Ureter (tissue), 1 donor: ENCODE results near the gene SLC25A30. TPM values are rescaled to one million over a fixed set of nuclear protein-coding genes. Genes with fewer than 3 reads are reported as not detected.
"Not testable (repeated sequence)": the region's sequence is repeated elsewhere in the genome, so short reads cannot be mapped to it uniquely, and the experiment has no call there.

Experiments
- DNase-seq: peaks from one replicate; pipeline ENCODE4 v3.0.0-alpha.2; 2020; ENCODE audit warnings: low spot score
- total RNA-seq: library from RNA; stranded (reverse); gene quantifications from one replicate; pipeline ENCODE4 v1.2.4, GENCODE V29; 2023
- donor health status: DM: yes; HTN: yes; CAD: no.

Gene SLC25A30
- total RNA-seq, 1 donor from 2014 or later = 16.8 TPM

DNA sequence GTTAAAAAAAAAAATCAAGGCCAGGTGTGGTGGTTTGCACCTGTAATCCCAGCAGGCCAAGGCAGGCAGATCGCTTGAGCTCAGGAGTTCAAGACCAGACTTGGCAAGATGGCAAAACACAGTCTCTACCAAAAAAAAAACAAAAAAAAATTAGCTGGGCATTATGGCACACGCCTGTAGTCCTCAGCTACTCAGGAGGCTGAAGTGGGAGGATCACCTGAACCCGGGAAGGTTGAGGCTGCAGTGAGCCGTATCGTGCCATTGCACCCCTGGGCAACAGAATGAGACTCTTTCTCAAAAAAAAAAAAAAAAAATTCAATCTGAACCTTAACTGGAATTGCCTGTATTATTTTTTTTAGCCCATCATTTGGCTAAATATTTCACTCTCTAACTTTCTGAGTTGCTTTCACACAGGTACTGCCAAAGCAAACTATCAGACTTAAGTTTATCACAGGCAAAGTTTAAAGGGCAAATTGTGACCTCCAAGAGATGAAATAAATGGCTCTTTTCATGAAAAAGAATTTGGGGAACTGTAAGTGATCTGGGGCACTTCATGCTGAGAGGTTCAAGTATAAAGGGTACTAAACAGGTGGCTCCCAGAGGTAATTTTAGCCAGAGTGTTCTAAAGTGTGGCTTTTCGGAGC is 14.7 kb upstream of the SLC25A30 start:
- no peak for DNase-seq

DNA sequence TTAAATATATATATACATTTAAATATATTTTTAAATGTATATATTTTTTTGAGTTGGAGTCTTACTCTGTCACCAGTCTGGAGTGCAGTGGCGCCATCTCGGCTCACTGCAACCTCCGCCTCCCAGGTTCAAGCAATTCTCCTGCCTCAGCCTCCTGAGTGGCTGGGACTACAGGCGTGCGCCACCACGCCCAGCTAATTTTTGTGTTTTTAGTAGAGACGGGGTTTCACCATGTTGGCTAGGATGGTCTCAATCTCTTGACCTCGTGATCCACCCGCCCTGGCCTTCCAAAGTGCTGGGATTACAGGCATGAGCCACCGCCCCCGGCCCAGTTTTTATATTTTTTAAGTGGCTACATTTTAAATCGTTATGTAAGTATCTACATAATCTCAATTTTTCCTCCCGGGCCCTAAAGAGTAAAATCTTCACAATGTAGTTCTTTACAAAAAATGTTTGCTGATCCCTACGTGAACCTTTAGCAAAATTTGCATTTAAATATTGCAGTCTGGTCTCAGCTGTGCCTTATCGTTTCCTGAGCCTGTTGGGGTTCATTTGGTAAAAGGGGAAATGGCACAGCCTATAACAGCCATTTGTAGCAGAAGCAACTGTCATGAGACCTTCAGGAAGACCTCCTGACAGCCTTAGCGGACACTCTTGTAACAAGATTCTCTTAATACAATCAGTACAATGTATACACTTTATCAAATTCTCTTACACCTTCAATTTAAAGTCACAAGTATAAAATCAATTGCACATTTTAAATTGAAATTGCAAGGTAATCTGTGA is 8.1 kb upstream of the SLC25A30 start:
- not testable (repeated sequence) for DNase-seq

DNA sequence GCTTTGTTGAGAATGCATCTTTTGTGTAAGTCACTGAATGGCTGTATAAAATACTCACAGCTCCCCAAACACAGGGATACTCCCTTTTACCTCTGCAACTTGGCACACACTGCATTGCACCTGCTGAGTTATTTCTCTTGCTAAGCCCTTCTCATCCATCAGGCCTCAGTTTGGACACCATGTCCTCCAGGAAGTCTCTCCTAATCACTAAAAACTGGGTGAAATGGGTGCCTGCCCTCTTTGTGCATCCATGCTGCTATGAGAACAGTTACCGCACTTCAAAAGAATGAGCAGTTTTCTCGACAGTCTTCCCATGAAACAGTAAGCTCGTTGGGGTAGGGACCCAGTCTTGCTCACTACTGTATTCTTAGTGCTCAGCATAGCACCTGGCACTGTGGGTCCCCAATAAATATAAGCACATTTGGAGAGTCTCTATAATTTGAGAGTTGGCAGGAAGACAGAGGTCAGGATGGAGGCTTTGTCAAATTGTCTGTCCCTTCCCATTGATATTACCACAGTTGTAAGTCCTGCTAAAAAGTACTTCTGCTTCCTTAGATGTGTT is 4.6 kb upstream of the SLC25A30 start:
- no peak for DNase-seq

DNA sequence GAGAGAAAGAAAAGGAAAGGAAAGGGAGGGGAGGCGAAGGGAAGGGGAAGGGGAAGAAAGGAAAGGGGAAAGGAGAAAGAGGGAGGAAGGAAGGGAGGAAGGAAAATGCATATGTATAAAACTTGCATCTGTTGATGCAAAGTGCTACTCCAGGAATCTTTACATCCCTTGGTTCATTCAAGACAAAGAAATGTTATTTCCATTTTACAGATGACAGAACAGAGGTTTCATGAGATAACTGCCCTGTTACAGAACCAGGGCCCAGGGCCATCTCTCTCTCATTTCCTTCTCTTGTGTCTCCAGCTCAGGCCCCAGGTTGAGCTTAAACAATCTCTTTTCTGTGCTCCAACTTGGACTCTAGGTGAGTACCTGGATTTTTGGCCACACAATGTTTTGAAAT is 1.8 kb upstream of the SLC25A30 start:
- no peak for DNase-seq

DNA sequence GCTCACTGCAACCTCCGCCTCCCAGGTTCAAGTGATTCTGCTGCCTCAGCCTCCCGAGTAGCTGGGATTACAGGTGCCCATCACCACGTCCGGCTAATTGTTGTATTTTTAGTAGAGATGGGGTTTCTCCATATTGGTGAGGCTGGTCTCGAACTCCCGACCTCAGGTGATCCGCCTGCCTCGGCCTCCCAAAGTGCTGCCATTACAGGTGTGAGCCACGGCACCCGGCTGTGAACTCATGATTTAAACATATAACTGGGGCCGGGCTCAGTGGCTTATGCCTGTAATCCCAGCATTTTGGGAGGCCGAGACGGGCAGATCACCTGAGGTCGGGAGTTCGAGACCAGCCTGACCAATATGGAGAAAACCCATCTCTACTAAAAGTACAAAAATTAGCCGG is 1.2 kb upstream of the SLC25A30 start:
- DNase-seq = not testable (repeated sequence)

DNA sequence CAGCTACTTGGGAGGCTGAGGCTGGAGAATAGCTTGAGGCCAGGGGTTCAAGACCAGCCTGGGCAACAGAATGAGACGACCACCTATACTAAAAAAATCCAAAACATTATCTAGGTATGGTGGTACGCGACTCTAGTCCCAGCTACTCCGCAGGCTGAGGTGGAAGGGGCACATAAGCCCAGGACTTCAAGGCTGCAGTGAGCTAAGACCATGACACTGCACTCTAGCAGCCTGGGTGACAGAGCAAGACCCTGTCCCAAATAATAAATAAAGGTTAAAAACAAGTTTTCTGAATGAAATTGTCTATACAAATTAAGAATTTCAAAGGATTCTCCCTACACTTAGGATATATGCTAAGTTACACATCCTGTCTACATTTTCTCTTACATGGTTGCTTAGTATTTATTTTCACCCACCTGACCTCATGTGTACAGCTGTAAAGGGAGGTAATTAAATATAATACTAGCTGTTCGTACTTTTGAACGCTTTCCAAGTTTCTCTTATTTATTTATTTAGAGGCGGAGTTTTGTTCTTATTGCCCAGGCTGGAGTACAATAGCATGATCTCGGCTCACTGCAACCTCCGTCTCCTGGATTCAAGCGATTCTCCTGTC is 1.6 kb downstream of the SLC25A30 start:
- DNase-seq = peak; percentile 42

DNA sequence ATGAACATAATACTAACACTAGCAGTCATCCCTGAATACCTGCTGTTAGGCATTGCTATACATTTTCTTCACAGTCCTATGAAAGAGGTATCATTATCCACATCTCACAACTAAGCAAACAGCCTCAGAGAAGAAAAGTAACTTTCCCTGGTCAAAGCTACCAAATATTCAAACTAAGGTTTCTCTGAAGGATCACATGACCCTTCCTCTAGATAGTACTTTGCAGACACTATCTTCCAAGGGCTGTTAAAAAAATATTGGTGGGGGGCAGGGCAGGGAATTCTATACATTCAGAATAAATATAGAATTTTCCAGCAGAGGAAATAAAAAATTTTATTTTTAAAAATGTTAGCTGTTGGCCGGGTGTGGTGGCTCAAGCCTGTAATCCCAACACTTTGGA is 3.1 kb downstream of the SLC25A30 start:
- no peak for DNase-seq

DNA sequence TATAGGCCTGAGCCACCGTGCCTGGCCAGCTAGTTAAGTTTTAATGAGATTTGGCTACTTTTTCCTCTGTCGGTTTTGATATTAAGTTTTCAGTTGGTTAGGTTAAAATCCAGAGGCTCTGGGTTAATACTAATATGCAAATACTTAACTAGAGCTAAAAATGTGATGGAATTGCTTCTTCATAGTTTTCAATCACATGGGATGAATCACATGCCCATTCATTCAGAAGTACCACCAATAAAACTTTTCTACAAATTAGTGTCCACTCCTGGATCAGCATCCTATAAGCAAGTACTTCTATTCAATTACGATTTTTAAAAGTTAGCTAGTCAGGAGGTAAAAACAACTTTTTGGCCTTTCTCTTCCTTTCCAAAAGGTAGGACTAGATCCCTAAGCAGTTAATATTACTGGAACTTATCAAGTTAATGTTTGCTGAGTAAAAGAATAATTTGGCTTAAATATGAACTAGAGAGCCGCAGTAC is 4.3 kb downstream of the SLC25A30 start:
- DNase-seq = no peak

DNA sequence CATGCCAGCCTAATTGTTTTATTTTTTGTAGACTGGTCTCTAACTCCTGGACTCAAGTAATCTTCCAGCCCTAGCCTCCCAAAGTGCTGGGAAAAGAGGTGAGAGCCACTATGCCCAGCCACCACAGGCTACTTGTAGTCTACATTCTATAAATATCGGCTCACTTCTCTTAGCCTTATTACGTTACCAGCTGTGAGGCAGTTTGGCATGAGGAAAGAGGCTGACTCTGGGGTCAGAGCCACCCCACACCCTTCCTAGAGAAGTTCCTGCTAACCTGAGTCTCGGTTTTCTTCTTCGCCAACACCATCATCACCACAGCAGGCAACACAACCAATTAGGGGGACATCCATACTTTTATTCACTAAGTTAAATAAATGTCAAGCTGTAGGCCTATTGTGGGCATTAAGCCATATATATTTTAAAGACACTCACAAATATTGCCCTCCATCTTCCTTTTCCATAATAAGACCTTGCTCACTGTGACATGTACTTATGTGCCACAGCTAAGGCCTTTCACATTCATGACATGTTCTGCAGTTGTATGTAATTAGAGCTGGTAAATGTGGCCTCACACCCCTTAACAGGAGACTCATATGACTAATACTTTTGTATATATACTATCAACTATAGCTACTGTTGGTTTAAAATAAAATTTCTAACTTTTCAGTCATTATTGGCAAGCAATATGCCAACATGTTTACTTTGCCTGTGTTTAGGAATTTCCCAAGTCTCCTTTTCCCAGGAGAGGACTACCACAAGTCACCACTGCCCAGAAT is 5.7 kb downstream of the SLC25A30 start:
- DNase-seq = no peak

DNA sequence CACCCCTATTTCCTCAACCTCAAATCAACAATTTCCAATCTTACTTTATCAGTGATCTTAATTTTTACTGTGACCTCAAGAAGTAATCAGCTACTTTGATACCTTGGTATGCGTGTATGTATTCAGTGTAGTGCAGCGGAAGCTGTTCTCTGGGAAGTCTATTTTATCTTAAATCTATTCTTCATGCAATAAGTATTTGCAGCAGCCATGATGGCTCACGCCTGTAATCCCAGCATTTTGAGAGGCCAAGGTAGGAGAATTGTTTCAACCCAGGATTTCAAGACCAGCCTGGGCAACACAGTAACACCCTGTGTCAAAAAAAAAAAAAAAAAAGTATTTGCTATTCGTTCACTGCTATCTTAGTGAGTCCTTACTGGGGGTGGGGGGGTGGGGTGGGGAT is 6.5 kb downstream of the SLC25A30 start:
- DNase-seq = peak; percentile 39

DNA sequence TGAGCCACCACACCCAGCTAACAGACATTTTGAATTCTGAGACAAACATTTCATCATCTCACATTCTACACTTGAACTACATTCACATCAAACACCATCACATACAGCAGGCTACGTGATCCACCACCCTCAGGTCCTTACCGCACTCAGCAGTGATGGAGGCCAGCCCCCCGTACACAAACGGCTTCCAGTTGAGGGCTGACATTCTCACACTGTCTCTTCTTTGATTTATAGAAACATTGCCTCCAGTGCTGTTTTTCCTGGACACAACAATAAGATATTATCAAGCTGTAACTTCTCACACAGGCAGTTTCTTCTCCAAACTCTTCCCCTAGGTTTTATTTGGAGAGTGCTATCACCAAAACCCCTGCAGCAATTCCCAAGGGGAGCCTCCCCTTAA is 7.0 kb downstream of the SLC25A30 start:
- peak; percentile 20 for DNase-seq

DNA sequence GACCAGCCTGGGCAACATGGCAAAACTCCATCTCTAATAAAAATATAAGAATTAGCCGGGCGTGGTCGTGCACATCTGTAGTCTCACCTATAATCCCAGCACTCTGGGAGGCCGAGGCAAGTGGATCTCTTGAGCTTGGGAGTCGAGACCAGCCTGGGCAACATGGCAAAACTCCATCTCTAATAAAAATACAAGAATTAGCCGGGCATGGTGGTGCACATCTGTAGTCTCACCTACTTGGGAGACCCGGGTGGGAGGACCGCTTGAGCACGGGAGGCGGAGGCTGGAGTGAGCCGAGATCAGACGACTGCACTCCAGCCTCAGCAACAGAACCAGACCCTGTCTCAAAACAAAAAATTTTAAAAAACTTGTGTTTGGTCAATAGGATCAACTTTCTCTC is 7.7 kb downstream of the SLC25A30 start:
- peak; percentile 36 for DNase-seq

DNA sequence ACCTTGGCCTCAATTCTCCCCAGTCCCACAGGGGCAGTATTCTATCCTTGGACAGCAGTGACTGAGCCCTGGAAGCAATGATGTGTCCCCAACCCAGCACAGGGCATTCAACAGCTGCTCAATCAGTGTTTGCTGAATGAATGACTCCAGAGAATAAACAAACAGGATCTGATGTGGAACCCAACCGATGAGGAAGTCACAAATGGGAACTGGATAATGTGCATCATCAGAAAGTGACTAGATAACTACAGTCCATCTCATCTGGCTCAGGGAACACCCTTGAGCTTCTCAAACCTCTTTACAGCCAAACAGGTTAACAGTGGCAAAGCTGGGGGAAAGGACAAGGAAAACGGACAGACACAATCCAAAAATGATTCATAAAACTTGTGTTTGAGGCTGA is 8.2 kb downstream of the SLC25A30 start:
- DNase-seq = peak; percentile 9

DNA sequence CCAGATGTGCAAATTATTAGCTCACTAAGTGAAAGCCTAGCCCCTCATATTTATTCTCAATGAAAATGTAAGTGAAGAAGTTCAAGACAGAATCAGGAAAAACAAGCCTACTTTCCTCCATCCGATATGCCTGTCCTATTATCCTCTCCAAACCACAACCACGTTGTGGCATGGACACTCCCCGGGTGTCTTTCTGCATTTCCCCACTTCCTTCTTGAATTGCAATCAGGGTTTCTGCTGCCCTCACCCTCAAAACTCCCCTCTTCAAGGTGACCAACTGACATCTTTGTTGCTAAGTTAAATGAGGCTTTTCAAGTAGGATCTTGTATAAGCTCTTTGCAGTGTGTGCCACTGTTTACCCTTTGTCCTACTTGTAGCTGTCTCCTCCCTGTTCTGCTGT is 11.8 kb downstream of the SLC25A30 start:
- no peak for DNase-seq

DNA sequence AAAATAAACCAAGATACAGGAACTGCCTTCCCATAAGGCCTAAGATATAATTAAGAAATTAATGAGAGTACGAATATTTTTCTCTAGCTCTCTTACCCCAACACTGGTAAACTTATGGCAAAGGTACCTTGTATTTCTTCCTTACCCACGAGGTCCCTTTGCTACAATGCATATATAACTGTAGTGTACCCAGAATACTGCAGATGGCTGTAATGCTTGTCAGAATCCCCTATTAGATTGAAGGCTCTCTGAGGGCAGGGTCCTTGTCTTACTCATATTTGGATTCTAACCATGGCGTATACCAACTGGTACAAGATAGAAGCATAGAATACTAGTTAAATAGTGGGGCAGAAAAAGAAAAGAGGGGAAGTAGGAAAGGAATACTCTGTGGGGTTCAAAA is 15.1 kb downstream of the SLC25A30 start:
- no peak for DNase-seq

DNA sequence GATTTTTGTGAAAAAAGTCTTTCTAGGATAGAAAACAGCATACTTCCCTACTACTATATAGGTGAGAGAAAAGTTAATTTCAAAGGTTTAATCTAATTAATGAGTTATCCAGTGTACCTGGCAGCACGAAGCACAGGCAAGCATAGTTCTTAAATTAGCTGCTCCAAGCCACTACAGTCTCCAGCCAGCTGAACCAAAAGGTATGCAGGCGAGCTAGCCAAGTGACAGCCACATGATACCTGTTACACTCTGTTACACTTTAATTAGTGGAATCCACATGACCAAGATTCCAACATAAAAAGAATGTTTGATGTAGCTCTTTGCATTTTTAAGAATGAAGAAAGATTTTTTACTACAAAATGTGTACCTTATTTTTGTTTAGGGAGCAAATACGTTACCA is 15.5 kb downstream of the SLC25A30 start:
- no peak for DNase-seq

DNA sequence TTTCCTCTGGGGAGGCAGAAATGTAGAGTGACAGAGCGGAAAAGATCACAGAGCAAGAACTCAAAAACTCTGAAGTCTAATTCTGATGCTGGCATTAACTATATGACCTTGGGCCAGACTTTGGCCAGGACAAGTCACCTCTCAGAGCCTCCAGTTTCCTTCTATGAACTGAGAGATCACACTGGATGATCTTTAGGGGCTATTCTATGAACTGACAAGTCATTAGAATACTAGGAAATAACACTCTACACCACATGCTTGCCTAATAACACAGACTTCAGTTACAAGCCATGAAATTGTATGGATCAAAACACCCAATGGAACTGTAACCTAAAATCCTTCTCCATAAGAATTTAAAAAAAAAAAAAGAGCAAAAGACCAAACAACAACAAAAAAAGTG is 16.9 kb downstream of the SLC25A30 start:
- no peak for DNase-seq

DNA sequence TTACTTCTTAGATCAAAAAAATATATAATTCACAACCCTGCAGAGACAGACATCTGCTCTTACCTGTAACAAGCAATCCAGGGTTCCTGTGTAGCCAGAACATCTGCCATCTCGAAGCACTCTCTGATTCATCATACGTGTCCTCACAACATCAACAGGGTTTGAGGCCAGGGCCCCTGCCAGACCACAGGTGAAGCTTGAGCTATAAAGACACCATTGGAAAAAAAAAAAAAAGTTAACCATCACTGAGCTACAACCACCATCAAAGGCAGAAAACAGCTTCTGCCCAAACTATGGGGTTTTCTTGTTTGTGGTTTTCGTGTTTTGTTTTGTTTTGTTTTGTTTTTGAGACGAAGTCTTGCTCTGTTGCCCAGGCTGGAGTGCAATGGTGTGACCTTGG is 19.3 kb downstream of the SLC25A30 start:
- DNase-seq = peak; percentile 19

DNA sequence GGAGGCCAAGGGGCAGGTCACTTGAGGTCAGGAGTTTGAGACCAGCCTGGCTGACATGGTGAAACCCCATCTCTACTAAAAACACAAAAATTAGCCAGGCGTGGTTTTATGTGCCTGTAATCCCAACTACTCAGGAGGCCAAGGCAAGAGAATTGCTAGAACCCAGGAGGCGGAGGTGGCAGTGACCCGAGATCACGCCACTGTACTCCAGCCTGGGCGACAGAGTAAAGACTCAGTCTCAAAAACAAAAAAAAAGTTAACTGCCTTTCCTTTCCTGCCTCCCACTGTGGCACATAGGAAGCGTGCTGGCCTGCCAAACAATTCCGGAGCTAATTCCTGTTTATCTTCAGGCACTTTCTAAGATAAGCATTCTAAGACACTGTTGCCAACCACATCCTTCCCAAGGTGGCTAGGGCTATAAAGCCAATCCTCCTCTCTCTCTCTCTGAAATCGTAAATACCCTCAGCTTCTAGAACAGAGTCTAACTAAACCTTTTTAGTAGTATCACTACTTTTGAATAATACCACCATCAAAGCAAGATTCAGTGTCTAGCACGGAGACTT is 21.6 kb downstream of the SLC25A30 start:
- DNase-seq = no peak

DNA sequence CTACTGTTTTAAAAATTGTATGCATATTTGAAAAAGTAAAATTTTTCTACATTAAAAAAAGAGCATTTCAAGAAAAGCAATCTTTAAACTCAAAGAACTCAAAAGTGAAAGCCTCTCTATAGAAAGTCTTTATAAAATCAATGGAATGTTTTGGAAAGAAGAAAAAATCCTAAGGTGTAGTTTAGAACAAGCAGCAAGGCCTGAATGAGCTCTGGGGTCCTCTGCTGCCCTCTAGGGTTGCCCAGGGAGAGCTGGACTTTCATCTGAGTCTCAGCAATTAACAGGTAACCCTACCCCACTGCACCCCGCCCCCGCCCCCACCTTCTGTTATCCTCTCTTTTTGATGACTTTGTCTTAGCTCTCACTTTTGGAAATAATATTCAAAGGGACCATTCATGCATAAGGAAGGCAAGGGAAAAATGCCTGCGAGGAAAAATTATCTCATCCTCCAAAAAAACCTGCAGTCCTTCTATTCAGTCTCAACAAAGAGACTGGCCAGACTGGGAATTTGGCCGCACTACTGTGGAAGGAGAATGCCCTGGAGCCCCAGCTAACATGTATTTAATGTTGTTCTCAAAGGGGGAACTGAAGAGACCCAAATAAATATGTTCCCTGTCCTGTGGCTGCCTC is 24.1 kb downstream of the SLC25A30 start:
- DNase-seq = no peak

DNA sequence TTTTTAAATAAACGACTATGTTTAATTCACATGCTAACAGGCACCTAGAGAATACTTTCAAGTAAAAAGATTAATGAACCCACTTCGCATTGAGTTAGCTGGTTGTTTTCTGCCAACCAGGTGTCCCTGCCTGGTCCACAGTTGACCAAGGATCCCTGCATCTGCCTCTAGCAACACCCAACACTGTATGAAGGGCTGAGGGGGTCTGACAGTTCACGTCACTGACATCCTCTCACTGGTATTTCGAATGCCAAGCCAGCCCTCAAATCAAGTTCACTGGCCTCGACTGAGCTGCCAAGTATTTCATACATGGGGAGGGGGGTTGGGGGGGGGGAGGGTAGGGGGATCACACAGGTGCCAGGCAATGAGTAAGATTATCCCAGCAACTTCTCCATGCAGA is 25.4 kb downstream of the SLC25A30 start:
- DNase-seq = no peak
